Fibroblast of the conjunctiva (primary cell): ENCODE data around the gene AHCY.
A peak's percentile ranks its signal among the peaks of the same experiment; 100 is the strongest.
"Not testable (repeated sequence)": the region's sequence is repeated elsewhere in the genome, so short reads cannot be mapped to it uniquely, and the experiment has no call there.

Experiments
- DNase-seq: peaks from one replicate; pipeline ENCODE4 v3.0.0-alpha.2; 2010; ENCODE audit warnings: low read depth

The AHCY gene

GRCh38 chr20:34296468-34296867 is 6.7 kb downstream of the AHCY start:
- DNase-seq = no peak

- DNase-seq = no peak
Measured at GRCh38 chr20:34295284-34295683, 7.9 kb downstream of the AHCY start.

- no peak for DNase-seq
Measured at GRCh38 chr20:34294563-34294962, 8.6 kb downstream of the AHCY start.

GRCh38 chr20:34293589-34293988 is 9.6 kb downstream of the AHCY start:
- no peak for DNase-seq

GRCh38 chr20:34293119-34293518 is 10.0 kb downstream of the AHCY start:
- no peak for DNase-seq

- DNase-seq = no peak
Measured at GRCh38 chr20:34292496-34292895, 10.7 kb downstream of the AHCY start.

- DNase-seq = no peak
Measured at GRCh38 chr20:34290471-34290870, 12.7 kb downstream of the AHCY start.

- DNase-seq = not testable (repeated sequence)
Measured at GRCh38 chr20:34287500-34287899, 15.7 kb downstream of the AHCY start.

- no peak for DNase-seq
Measured at GRCh38 chr20:34285450-34285849, 17.7 kb downstream of the AHCY start.

GRCh38 chr20:34283844-34284243 is 19.3 kb downstream of the AHCY start:
- no peak for DNase-seq

- DNase-seq = no peak
Measured at GRCh38 chr20:34282041-34282440, 21.1 kb downstream of the AHCY start.

GRCh38 chr20:34281177-34281576 is 22.0 kb downstream of the AHCY start:
- no peak for DNase-seq

GRCh38 chr20:34274694-34275093 is 28.5 kb downstream of the AHCY start:
- no peak for DNase-seq

- peak; percentile 65 for DNase-seq
Measured at GRCh38 chr20:34271956-34272355, 31.2 kb downstream of the AHCY start.

- peak; percentile 67 for DNase-seq
Measured at GRCh38 chr20:34269996-34270627, 33.0 kb downstream of the AHCY start.

GRCh38 chr20:34268851-34269636 is 34.1 kb downstream of the AHCY start:
- no peak for DNase-seq

- DNase-seq = no peak
Measured at GRCh38 chr20:34268145-34268544, 35.0 kb downstream of the AHCY start.

- DNase-seq = no peak
Measured at GRCh38 chr20:34264141-34264540, 39.0 kb downstream of the AHCY start.

- not testable (repeated sequence) for DNase-seq
Measured at GRCh38 chr20:34263468-34263867, 39.7 kb downstream of the AHCY start.

- DNase-seq = no peak
Measured at GRCh38 chr20:34262488-34263288, 40.5 kb downstream of the AHCY start.

- DNase-seq = no peak
Measured at GRCh38 chr20:34260208-34260942, 42.8 kb downstream of the AHCY start.

- no peak for DNase-seq
Measured at GRCh38 chr20:34256629-34257124, 46.5 kb downstream of the AHCY start.
